ENCODE measurements around the gene OR7G1. TPM values are rescaled to one million over a fixed set of nuclear protein-coding genes. Genes with fewer than 3 reads are reported as not detected.

Gene OR7G1, protein sequence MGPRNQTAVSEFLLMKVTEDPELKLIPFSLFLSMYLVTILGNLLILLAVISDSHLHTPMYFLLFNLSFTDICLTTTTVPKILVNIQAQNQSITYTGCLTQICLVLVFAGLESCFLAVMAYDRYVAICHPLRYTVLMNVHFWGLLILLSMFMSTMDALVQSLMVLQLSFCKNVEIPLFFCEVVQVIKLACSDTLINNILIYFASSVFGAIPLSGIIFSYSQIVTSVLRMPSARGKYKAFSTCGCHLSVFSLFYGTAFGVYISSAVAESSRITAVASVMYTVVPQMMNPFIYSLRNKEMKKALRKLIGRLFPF
- total RNA-seq (2014; rRNA removed; shearing (Covaris generic)): not detected in 2 replicates
- not detected in 2 replicates for polyA plus RNA-seq (2014; cell fraction: nucleus; rRNA removed)

DNA sequence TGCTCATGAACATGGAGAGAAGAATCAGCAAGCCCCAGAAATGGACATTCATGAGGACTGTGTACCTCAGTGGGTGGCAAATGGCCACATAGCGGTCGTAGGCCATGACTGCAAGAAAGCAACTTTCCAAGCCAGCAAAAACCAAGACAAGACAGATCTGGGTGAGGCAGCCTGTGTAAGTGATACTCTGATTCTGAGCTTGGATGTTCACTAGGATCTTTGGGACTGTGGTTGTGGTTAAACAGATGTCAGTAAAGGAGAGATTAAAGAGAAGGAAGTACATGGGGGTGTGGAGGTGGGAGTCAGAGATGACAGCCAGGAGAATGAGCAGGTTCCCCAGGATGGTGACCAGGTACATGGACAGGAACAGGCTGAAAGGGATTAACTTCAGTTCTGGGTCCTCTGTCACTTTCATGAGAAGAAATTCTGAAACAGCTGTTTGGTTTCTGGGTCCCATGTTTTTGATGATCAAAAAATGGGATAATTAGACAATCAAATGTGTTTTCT lies at the start of gene OR7G1:
Gene OR7G1, minus strand, starts transcription at position 457 of the 507 bp plus-strand sequence. Its CDS starts 0 bp downstream, at position 457.
- no peak for DNase-seq (ENCODE audit: extremely low read depth, low read depth)

DNA sequence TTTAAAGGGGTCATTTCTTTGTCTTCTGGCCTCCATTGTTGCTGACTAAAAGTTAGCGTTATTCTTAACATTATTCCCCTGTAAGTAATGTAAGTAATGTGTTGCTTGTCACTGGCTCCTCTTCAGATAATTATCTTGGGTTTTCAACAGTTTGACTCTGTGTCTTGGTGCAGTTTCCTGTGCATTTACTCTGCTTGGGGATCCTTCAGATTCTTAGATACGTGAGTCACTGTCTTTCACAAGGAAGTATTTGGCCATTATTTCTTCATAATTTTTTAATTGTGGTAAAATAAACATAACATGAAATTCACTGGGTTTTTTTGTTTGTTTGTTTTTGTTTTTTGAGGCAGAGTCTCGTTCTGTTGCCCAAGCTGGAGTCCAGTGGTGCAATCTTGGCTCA lies 49.7 kb upstream of the OR7G1 start:
- DNase-seq (ENCODE audit: extremely low read depth, low read depth): no peak

DNA sequence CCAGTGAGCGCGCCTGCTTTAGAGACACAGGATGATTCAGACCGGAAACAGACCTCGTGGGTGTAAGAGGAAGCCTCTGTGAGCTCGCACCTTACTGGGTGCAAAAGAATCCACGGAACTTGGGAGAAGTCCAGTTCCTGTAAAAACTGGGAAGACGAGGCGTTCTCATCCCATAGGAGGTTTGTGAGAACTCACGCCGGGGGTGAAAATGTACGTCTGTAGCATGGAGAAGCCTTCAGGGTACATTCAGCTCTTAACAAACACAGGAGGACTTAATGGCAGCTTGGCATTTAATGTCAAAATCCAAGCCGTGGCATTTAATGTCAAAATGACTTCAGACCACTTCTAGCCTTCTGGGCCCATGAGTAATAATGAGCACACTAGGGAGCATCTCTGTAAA lies 45.9 kb upstream of the OR7G1 start:
- no peak for DNase-seq (ENCODE audit: extremely low read depth, low read depth)

DNA sequence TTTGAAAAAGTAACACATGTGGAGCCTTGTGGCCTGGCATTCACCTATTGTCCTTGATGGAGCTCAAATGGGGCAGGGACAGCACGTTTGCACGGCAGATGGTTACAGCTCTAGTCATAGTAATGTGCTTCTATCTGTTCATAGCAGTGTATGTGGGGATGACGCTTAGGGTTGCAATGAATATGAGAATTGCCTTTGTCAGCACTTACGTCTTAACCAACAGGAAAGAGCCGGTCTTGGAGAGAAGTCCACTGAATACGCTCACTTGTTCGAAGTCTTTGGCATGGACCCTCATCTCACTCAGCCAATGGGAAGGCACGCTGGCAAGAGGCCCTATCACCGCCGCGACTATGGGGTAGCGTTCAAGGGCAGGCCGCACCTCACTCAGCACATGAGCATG lies 44.3 kb upstream of the OR7G1 start:
- DNase-seq (ENCODE audit: extremely low read depth, low read depth): no peak

DNA sequence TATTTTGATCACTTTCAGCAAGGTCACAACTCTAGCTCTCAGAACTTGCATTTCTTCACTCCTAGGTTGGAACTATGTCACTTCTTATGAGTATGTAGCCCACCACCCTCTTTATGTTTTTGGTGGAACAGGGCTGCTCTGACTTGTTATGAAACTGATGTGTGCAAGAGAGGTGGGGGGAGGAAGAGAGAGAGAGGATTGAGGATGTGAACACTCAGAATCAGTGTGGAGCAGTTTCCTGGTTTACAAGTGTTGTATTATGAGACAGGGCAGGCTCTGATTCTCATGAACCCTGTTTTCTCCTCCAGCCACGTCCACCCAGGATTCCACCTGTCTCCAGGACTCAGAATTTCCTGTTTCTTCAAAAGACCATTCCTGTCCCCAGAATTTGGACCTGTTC lies 40.7 kb upstream of the OR7G1 start:
- no peak for DNase-seq (ENCODE audit: extremely low read depth, low read depth)

DNA sequence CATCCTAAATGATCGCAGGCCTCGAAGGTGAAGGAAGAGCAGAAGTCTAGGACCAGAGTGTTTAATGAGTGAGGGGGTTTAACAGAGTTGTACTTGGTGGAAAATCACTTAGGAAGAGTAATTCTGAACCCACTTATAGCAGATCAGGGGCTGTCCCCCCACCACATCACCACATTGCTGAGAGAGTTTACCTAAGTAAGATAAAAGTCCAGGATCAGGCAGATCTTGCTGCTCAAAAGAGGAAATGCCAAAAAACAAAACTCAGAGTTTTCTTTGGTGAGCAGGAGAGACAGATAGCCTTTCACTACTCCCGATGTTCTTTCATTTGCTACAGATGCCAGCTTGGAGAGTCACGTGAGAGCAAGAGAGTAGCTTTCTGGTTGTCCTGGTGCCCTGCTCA lies 40.0 kb upstream of the OR7G1 start:
- no peak for DNase-seq (ENCODE audit: extremely low read depth, low read depth)

- DNase-seq (ENCODE audit: extremely low read depth, low read depth): no peak
Measured at GRCh38 chr19:9151367-9151766, 35.8 kb upstream of the OR7G1 start.

- DNase-seq (ENCODE audit: extremely low read depth, low read depth): no peak
Measured at GRCh38 chr19:9150650-9151049, 35.1 kb upstream of the OR7G1 start.

GRCh38 chr19:9149997-9150396 lies 34.4 kb upstream of the OR7G1 start:
- DNase-seq (ENCODE audit: extremely low read depth, low read depth): no peak

GRCh38 chr19:9148697-9149096 lies 33.1 kb upstream of the OR7G1 start:
- DNase-seq (ENCODE audit: extremely low read depth, low read depth): no peak

DNA sequence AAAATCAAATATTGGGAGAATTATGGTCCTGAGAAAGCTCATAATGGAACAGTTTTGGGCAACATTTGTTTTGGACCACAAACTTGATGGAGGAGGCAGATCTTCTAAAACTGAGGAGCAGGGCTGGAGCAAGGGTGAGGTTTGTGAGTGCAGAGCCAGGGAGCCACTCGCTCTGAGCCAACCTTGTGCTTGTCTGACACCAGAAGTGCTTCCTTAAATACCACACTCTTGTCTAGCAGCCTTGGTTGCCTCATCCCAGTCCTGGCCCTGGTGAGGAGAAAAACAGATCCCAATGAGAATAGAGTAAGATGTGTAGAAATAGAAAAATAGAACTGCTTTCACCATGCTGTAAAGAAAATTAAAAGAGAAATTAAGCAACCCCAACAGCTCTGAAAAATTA lies 31.3 kb upstream of the OR7G1 start:
- DNase-seq (ENCODE audit: extremely low read depth, low read depth): no peak

- DNase-seq (ENCODE audit: extremely low read depth, low read depth): no peak
Measured at GRCh38 chr19:9144920-9145319, 29.4 kb upstream of the OR7G1 start.

DNA sequence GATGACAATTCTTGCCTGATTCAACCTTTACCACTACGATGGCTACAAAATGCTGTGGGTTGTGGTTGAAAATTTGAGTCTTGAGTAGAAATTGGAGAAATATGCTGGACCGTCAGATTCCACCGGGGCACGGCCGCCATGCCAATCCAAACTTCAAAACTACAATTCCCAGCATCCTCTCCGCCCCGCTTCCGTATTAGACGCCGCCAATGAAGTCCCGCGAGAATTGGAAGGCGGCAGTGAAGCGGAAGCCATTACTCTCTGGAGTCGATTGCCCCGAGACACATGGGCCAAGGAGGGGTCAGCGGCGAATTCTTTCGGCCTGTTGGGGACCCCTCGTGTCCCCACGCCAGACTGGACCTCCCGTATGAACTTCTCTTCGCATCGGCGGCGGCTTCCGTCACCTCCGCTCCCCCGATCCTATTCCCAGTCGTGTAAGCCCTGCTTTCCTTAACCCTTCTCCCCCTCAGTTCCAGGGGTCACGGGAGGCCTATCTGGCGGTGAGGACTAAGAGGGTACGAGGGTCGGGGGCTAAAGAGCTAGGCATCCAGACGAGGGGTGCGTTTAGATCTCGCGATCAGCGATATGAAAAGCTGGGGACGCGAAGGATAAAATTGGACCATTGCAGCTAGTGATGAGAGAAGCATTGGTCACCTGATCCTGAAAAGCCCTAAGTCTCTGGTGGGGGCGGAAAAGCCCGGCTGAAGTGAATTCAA lies 24.8 kb upstream of the OR7G1 start, which contains the start of gene ZNF317:
Gene ZNF317, plus strand, starts transcription at position 239 of the 716 bp plus-strand sequence. CDS start 15,620 bp downstream, outside the sequence.
- peak; percentile 89 for DNase-seq (ENCODE audit: extremely low read depth, low read depth)

DNA sequence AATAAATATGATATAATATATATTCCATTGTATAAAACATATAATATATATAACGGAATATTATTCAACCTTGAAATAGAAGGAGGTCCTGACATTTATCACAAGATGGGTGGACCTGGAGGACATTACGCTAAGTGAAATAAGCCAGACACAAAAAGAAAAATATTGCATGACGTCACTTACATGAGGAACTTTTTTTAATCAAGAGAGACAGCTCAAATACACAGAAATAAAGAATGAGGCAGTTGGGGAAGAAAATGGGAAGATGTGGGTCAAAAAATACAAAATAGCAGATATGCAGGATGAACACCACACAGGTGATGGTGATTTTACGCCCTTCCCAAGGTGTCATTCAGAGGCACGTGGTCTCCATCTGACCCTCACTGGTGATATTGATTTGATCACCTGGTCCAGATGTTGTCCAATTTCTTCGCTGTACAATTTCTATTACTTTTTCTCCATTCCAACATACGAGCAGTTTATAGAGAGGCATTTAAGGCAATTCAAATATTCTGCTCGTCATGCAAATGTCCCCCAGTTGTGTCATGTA lies 24.1 kb upstream of the OR7G1 start:
- DNase-seq (ENCODE audit: extremely low read depth, low read depth): no peak

DNA sequence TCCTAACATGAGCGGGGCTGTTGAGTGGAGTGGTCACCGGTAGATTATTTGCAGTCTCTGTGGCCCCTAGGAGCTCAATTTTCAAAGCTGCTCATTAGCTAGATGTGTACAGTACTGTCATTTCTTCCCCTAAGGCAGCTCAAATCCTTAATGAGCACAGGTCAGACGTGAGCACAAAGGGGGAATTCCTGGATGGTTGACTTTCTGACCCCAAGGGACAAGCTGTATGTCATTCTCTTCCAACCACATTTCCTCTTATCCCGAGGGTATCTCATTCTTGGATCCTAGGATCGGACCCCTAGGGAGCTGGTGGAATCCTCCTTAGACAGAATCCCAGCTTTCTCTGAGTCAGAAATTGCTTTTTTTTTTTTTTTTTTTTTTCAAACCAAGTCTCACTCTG lies 16.9 kb upstream of the OR7G1 start:
- DNase-seq (ENCODE audit: extremely low read depth, low read depth): no peak

GRCh38 chr19:9130965-9131364 lies 15.4 kb upstream of the OR7G1 start:
- no peak for DNase-seq (ENCODE audit: extremely low read depth, low read depth)

DNA sequence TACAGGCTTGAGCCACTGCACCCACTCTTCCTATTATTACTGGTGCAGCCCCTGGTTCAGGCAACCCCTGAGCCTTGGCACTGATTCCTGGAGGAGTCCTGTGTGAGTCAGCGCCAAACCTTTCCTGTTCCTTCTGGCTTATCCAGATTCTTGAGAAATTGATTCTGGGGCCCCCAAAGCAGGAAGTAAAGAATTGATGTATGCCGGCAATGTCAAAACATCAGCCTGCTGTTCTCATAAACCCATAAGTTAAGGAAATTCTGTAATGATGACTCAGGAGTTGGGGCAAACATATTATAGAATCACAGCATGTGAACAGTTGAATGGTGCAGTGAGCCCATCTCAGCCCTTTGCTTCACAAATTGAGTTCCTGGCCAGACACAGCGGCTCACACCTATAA lies 12.6 kb upstream of the OR7G1 start:
- DNase-seq (ENCODE audit: extremely low read depth, low read depth): no peak

DNA sequence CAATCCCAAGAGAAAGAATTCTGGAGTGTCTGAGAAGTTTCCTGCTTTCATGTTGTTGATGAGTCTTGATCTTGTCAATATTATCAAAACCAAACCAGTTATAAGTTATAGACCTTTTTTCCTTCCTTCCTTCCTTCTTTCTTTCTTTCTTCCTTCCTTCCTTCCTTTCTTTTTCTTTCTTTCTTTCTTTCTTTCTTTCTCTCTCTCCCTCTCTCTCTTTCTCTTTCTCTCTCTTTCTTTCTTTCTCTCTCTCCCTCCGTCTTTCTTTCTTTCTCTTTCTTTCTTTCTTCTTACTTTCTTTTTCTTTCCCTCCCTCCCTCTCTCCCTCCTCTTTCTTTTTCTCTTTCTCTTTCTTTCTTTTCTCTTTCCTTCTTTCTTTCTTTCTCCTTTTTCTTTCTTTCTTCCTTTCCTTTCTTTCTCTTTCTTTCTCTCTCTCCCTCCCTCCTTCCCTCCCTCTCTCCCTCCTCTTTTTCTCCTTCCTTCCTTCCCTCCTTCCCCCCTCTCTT lies 11.4 kb upstream of the OR7G1 start, which contains the start of gene OR7G3:
Gene OR7G3, minus strand, starts transcription at position 51 of the 506 bp plus-strand sequence. Its CDS starts 0 bp downstream, at position 51.
- no peak for DNase-seq (ENCODE audit: extremely low read depth, low read depth)

DNA sequence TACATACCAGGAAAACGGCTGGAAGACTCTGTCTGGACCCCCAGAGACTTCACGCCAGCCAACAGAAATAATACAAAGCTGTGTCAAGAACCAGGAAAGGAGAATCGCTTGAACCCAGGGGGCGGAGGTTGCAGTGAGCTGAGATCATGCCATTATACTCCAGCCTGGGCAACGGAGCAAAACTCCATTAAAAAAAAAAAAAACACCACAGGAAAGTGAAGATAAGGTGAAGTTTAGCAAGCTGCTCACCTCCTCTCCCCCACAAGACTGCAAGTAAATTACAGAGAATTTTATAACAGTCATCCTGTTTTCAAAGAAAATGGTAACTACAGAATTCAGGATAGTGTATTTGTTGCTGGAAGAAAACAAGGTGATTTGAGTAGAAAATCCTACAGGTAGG lies 984 bp upstream of the OR7G1 start:
- DNase-seq (ENCODE audit: extremely low read depth, low read depth): no peak

DNA sequence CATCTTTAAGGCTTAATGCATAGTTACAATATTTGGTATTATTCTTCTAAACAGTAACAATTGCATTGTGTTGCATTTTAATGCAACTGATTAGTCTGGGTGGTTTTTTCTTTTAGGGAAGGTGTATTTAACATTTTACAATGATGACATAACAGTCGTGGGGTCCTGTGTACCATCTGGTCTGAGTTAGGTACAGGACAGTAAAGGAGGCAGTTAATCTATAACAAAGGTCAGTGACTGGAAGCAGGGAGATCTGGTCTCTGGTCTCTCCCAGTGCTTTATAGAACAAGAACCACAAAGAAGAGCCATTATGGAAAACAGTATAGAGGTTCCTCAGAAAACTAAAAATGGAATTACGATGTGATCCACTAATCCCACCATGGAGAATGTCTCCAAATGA lies 5.6 kb downstream of the OR7G1 start:
- no peak for DNase-seq (ENCODE audit: extremely low read depth, low read depth)

- DNase-seq (ENCODE audit: extremely low read depth, low read depth): no peak
Measured at GRCh38 chr19:9107375-9107774, 8.2 kb downstream of the OR7G1 start, which contains the start of gene OR7G2. Gene OR7G2 (minus strand): TSS chr19:9107475. CDS start chr19:9103243, 4,232 bp downstream.

All from NCI-H460 (cell line).